ENCODE measurements around the gene OR5M11.

DNA sequence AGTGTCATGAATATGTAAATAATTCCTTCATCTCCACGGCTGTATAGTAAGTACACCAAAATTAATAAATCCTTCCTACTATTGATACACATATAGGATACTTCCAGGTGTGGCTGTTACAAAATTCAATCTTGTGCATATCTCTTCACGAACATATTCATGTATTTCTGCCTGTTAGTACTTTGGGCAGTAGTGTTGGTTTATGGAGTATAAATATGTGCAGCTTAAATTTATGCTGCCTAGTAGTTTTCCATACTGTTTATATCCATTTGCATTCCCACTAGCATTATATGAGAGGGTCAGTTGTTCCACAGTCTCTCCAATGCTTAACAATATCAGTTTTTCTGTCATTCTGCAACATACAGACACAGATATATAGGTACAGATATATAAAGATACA, 47.9 kb downstream of the OR5M11 start:
- TF ChIP-seq, protein P1, sequence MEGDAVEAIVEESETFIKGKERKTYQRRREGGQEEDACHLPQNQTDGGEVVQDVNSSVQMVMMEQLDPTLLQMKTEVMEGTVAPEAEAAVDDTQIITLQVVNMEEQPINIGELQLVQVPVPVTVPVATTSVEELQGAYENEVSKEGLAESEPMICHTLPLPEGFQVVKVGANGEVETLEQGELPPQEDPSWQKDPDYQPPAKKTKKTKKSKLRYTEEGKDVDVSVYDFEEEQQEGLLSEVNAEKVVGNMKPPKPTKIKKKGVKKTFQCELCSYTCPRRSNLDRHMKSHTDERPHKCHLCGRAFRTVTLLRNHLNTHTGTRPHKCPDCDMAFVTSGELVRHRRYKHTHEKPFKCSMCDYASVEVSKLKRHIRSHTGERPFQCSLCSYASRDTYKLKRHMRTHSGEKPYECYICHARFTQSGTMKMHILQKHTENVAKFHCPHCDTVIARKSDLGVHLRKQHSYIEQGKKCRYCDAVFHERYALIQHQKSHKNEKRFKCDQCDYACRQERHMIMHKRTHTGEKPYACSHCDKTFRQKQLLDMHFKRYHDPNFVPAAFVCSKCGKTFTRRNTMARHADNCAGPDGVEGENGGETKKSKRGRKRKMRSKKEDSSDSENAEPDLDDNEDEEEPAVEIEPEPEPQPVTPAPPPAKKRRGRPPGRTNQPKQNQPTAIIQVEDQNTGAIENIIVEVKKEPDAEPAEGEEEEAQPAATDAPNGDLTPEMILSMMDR (IDR thresholded peaks at IDR 0.05): no peak
- no peak for TF ChIP-seq POLR2A (IDR thresholded peaks at IDR 0.05)
- TF ChIP-seq POLR2AphosphoS5 (IDR thresholded peaks at IDR 0.05): no peak
- no peak for TF ChIP-seq EP300 (IDR thresholded peaks at IDR 0.05)

All from gastroesophageal sphincter (tissue), 3 donors.